Cerebellar cortex (tissue), 1 donor: Measurements from ENCODE around the gene KIF2C.
"Not testable (repeated sequence)": the region's sequence is repeated elsewhere in the genome, so short reads cannot be mapped to it uniquely, and the experiment has no call there.

Source experiments
- DNase-seq: peaks from one replicate; pipeline ENCODE4 v3.0.0-alpha.2; 2015; ENCODE audit warnings: low spot score

KIF2C gene

GRCh38 chr1:44775930-44776729 lies 36.5 kb downstream of the KIF2C start:
- no peak for DNase-seq

GRCh38 chr1:44776730-44777068 lies 37.1 kb downstream of the KIF2C start:
- no peak for DNase-seq

- no peak for DNase-seq
These were observed 37.9 kb downstream of the KIF2C start for GRCh38 chr1:44777547-44777946.

- DNase-seq, result no peak
These were observed 38.5 kb downstream of the KIF2C start for GRCh38 chr1:44777969-44778635.

- DNase-seq, result no peak
These were observed 39.3 kb downstream of the KIF2C start for GRCh38 chr1:44778705-44779576.

- DNase-seq, result peak; percentile 67
These were observed 41.0 kb downstream of the KIF2C start for GRCh38 chr1:44780583-44781121.

GRCh38 chr1:44783697-44784093 lies 44.1 kb downstream of the KIF2C start:
- DNase-seq, result peak; percentile 66

- peak; percentile 80 for DNase-seq
These were observed 44.7 kb downstream of the KIF2C start for GRCh38 chr1:44784094-44785028.

GRCh38 chr1:44785029-44785380 lies 45.4 kb downstream of the KIF2C start:
- no peak for DNase-seq

- DNase-seq, result no peak
These were observed 46.0 kb downstream of the KIF2C start for GRCh38 chr1:44785501-44786137.

- DNase-seq, result peak; percentile 62
These were observed 46.7 kb downstream of the KIF2C start for GRCh38 chr1:44786138-44786840.

- no peak for DNase-seq
These were observed 47.3 kb downstream of the KIF2C start for GRCh38 chr1:44786841-44787426.

GRCh38 chr1:44787506-44787905 lies 47.9 kb downstream of the KIF2C start:
- DNase-seq, result no peak

- DNase-seq, result no peak
These were observed 48.7 kb downstream of the KIF2C start, which contains the start of gene BEST4 for GRCh38 chr1:44788120-44788860. Gene BEST4, minus strand, starts transcription at chr1:44788170. Its CDS starts 465 bp downstream, at chr1:44787705.

- no peak for DNase-seq
These were observed 51.5 kb downstream of the KIF2C start for GRCh38 chr1:44790968-44791801.

- no peak for DNase-seq
These were observed 53.3 kb downstream of the KIF2C start for GRCh38 chr1:44792736-44793502.

- not testable (repeated sequence) for DNase-seq
These were observed 58.2 kb downstream of the KIF2C start for GRCh38 chr1:44797886-44798285.
